Adrenal gland (tissue), 5 donors: ENCODE measurements around the gene RAMP3.

ENCODE experiments used
- CTCF ChIP-seq, 6 experiments: fragments of 450-650 bp in 4 of 6; fragments of 200-600 bp in 2 of 6; sonication (generic) in 1 of 6; IDR thresholded peaks; 1 replicate in 5 of 6; 2 replicates in 1 of 6; pipeline versions ENCODE4 v1.5.1 to v1.8.0; 2016 to 2021; ENCODE audit warnings: antibody characterized with exemption in 6 of 6, mild to moderate bottlenecking in 2 of 6, moderate library complexity in 1 of 6
- POLR2A ChIP-seq, 2 donors: fragments of 450-650 bp; IDR thresholded peaks; one replicate each; pipeline ENCODE4 v1.6.1; 2017; ENCODE audit warnings: antibody characterized with exemption in 2 of 2, mild to moderate bottlenecking in 2 of 2, moderate library complexity in 1 of 2
- donor health status: DM: no; HTN: no; CAD: no.

- TF ChIP-seq CTCF (IDR thresholded peaks at IDR 0.05) (no peak), POLR2A (IDR thresholded peaks at IDR 0.05) (no peak)
Observed at GRCh38 chr7:45116048-45116447, 41.5 kb upstream of the RAMP3 start.
